GM18520 (cell line): ENCODE measurements around the gene ATP6V1G1.
"Not testable (repeated sequence)": the region's sequence is repeated elsewhere in the genome, so short reads cannot be mapped to it uniquely, and the experiment has no call there.

ENCODE experiments used
- ATAC-seq: cut with Tn5 transposase; IDR thresholded peaks from one replicate; pipeline ENCODE4 v1.9.1; 2021; ENCODE audit not compliant: unreplicated experiment

The ATP6V1G1 gene

DNA sequence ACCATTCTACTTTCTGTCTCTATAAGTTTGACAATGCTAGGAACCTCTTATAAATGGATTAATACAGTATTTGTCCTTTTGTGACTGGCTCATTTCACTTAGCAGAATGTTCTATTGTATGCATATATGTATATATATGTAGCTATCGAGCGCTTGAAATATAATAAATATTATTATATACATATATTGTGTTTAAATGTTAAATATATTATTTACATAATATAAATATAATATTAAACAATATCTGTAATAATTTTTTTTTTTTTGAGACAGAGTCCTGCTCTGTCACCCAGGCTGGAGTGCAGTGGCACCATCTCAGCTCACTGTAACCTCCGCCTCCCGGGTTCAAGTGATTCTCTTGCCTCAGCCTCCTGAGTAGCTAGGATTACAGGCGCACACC lies 9.4 kb upstream of the ATP6V1G1 start:
- ATAC-seq = not testable (repeated sequence)

DNA sequence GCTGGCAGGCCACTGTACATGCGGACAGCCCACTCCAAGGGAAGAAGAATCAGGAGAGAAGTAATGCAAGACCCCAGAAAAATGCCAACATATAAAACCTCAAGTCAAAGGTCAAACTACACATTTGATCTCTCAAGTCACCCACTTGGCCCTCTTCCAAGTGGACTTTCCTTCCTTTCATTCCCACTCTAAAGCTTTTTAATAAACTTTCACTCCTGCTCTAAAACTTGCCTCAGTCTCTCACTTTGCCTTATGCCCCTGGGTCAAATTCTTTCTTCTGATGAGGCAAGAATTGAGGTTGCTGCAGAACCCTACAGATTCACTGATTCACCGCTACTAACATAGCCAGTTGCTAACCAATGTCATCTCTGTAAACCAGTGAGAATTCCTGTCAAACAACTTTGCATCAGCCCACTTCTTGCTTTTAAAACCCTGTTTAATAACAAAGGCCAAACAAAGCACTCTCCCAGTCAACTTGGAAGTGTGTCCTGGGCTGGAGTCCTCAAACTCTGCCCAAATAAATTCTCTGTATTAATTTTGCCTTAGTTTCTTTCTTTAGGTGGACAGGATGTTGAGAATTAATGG lies 6.9 kb upstream of the ATP6V1G1 start:
- ATAC-seq = no peak

DNA sequence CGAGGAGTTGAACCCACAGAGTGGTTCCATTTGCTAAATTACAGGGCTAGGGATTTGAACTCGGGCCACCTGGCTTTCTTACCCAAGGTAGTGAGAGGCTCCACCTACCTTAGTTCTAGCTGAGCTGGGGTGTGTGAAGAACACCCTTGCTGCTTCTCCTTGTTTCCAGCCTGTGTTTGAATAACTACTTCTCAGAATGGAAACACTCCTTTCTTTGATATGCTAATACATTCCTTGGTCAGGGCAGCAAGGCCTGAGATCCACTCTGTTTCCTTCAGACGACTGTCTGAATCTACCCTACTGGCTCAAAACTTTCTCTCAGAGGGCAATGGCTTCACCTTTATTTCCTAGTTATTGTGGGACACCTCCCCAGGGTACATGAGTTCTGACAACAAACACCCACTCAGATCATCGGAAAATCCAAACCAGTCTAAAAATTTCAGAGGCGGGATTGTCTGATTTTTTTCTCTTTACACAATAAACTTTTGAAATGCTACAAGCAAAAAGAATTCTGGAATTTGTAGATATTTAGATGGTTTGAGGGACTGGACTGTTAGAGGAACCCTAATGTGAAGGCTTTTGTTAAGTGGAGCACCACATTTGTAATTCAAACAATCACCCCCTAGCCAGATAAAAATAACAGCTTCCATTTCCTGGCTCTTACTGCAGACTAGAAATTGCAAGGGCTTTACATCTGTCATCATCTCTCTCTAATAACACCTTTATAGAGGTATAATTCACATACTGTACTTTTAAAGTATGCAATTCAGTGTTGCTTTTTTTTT lies 4.0 kb upstream of the ATP6V1G1 start:
- ATAC-seq = no peak

DNA sequence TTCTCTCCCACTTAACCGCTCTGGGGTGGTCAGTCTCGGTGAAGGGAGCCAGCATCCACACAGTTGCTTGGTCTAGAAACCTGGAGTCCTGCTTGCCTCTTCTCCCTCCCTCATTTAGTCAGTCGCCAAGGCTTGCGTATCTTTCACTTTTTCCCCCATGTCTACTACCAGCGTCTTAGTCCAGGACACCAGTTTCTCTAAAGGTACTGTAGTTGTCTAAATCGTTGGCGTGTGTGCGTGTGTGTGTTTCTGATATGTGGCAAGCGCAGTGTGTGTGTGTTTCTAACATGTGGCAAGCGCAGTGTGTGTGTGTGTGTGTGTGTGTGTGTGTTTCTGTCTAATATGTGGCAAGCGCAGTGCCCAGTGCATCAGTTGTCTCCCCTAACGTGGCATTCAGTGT lies 641 bp downstream of the ATP6V1G1 start:
- ATAC-seq = no peak

DNA sequence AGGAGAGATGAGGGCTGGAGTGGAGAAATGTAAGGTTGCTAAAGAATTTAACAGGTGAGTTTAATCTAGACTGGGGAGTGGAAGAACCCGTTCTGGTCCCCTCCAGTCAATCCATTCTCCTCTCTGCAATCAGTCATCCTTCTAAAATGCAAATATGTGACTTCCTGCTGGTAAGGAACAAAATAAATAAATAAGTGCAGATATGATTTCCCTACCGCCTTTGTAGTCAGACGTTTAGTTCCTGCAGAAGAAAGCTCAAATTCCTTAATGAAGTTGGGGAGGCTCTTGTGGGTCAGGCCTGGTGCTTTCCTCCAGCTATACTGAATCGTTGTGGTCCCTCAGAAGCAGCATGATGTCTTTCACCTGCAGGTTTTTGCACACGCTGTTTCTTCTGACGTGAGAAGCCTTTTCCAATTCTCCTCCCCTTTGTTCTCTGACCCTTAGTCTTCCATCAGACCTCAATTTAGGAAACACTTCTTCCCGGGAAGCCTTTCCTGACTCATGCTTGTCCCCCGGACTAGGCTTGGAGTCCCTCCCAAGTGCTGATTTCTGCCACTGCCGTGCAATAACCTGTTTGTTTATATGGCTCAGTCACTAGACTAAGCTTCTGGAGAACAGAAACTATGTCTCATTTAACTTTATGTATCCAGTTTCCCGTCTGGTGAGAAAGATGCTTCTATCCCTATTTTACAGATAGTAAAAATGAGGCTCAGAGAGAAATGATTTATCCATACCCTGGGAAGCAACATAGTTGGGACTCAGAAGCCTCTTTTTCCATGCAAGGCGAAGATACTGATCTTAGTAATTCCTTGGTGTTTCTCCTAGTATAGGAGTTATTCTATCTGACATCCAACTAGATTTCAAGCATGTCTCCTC lies 1.3 kb downstream of the ATP6V1G1 start:
- no peak for ATAC-seq

DNA sequence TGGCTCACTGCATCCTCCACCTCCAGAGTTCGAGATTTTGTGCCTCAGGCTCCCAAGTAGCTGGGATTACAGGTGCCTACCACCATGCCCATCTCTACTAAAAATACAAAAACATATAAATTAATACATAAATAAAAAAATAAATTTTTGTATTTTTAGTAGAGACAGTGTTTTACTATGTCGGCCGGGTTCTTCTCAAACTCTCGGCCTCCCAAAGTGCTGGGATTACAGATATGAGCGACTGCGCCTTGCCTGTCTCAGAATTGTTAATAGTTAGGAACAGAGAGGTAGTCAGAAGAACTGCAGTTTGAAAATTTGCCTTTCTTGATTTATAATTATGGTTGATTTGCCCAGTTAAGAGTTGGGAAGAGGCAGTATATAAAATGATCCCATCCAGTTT lies 2.8 kb downstream of the ATP6V1G1 start:
- ATAC-seq = no peak

DNA sequence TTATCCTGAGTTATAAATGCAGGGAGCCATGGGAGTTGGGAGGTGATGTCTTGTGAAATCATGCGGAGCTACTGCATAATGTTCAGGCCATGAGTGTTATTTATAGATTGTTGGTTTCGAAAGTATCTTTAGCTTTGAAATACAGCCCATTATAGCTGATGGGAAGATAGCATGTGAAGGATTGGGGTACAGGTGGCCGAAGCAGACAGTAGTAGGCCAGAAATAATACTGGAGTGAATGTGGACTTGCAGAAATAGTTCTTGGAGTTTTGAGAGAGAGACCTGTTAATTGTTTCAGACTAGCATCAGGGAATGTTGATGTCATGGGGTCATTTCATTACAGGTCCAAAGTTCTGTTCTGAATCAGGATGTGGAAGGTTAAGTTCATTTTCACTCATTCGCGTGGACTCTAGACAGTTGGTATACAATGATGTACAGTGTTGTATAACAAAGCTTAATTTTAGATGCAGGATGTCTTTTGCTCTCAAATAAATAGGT lies 3.8 kb downstream of the ATP6V1G1 start:
- no peak for ATAC-seq

DNA sequence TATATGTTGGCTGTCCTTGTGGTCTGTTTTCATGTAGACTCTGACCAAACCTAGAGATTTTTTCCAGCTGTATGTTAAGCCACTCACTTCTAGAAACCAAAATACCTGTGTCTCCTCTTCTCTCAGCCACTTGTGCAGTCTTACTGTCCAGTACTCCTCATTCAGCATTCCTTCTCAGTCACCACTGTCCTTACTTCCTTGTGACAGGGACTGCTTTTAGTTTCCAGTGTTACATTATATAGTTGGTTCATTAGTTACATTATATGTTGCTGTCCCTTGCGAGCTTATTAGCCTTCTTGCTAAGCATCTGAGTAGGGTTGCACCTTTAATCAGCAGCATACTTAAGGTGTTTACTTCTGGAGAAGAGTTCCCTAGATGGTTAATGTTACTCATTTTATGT lies 4.3 kb downstream of the ATP6V1G1 start:
- no peak for ATAC-seq

DNA sequence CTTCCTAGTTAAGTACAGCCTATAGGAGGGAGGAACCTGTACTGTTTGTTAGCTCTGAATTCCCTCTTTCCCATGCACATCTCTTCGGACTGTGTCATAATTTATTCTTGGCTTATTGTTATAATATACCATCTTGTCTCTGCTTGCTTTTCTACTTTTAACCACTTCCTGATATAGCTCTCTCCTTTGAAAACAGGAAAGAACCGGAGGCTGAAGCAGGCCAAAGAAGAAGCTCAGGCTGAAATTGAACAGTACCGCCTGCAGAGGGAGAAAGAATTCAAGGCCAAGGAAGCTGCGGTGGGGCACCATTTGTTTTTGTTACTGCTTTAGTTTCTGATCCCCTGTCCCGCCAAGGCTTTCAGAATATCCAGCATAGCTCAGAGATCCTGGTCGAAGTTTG lies 4.8 kb downstream of the ATP6V1G1 start:
- no peak for ATAC-seq

DNA sequence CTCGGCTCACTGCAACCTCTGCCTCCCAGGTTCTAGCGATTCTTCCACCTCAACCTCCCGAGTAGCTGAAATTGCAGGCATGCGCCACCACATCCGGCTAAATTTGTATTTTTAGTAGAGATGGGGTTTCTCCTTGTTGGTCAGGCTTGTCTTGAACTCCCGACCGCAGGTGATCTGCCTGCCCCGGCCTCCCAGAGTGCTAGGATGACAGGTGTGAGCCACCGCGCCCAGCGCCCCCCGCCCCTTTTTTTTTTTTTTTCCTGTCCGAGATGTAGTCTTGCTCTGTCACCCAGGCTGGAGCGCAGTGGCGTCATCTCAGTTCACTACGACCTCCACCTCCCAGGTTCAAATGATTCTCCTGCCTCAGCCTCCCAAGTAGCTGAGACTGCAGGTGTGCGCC lies 6.6 kb downstream of the ATP6V1G1 start:
- no peak for ATAC-seq

DNA sequence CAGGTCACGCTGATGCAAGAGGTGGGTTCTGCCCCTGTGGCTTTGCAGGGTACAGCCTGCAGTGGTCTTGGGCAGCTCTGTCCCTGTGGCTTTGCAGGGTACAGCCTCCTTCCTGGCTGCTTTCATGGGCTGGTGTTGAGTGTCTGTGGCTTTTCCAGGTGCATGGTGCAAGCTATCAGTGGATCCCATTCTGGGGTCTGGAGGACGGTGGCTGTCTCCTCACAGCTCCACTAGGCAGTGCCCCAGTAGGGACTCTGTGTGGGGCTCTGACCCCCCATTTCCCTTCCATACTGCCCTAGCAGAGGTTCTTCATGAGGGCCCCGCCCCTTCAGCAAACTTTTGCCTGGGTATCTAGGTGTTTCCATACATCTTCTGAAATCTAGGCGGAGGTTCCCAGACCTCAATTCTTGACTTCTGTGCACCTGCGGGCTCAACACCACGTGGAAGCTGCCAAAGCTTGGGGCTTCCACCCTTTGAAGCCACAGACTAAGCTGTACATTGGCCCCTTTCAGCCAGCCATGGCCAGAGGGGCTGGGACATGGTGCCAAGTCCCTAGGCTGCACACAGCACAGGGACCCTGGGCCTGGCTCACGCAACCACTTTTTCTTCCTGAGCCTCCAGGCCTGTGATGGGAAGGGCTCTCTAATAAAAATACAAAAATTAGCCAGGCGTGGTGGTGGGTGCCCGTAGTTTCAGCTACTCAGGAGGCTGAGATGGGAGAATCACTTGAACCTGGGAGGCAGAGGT lies 13.1 kb downstream of the ATP6V1G1 start:
- ATAC-seq = not testable (repeated sequence)

DNA sequence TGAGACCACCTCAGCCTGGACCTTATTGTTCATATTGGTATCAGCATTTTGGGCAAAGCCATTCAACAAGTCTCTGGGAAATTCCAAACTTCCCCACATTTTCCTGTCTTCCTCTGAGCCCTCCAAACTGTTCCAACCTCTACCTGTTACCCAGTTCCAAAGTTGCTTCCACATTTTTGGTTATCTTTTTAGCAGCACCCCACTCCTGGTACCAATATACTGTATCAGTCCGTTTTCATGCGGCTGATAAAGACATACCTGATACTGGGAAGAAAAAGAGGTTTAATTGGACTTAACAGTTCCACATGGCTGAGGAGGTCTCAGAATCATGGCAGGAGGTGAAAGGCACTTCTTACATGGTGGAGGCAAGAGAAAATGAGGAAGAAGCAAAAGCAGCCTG lies 14.2 kb downstream of the ATP6V1G1 start:
- not testable (repeated sequence) for ATAC-seq

DNA sequence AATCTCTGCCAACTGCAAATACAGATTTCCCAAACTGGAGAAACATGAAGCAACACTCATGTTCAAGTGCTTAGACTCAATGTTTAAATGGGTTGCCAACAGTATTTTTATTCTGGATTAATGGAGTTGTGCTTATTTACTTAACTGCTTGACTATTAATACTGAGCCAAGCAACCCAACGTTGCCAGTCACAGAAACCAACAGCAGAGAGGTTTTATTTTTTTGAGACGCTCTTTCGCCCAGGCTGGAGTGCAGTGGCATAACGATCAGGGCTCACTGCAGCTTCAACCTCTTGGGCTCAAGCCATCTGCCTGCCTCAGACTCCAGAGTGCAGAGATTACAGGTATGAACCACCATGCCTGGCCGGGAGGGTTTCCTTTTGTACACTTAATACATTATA lies 15.1 kb downstream of the ATP6V1G1 start:
- ATAC-seq = no peak

DNA sequence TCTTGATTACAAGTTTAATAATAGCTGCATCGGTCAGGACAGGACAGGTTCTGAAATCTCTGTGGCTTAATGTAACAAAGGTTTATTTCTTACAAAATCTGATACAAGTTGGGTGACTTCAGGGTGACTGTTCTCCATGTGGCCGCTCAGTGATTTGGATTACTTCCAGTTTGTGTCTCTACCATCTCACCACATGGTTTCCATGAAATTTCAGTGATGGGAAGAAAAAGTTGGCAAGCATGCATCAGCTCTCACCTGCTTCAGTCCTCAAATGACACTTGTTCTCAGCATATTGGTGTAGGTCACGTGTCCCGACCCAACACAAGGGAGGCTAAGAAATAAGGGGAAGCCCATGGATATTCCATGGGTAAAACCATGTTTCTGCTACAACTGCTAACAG lies 15.7 kb downstream of the ATP6V1G1 start:
- no peak for ATAC-seq

DNA sequence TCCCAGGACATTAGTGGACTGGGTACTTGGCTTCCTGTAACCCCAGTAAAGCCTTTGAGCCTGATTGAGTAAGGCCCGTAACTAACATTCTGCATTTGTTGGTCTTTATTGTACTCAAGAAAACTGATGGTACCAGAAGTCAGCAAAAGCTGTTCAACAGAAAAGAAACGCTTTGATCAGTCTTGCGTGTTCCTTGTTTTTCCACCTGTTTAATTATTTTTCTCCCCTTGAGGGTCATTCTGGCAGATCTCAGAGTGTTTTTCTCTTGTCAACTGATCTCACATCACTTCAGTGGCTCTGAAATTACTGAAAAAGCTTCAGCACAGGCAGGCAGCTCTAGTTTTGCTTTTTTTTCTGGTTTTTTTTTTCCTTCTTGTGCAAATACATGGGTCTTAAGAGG lies 17.4 kb downstream of the ATP6V1G1 start:
- no peak for ATAC-seq

DNA sequence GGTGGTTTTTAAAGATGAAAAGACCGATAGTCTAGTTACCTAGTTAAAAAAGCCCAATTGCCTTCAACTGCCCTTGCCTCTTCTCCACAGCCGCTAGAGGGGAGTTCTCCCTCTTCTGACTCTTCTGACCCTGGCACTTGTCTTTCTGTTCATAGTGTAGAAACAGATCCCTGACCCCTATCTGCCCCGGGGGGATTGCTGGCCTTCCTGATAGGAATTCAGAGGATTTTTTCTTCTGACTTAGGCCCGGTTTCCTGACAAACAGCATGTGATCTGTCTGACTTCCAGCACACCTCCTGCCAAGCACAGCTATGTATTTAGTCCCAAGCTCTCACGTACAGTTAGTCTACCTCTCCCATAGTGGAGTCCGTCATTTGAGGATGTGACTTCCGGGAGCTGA lies 18.5 kb downstream of the ATP6V1G1 start:
- ATAC-seq = no peak

DNA sequence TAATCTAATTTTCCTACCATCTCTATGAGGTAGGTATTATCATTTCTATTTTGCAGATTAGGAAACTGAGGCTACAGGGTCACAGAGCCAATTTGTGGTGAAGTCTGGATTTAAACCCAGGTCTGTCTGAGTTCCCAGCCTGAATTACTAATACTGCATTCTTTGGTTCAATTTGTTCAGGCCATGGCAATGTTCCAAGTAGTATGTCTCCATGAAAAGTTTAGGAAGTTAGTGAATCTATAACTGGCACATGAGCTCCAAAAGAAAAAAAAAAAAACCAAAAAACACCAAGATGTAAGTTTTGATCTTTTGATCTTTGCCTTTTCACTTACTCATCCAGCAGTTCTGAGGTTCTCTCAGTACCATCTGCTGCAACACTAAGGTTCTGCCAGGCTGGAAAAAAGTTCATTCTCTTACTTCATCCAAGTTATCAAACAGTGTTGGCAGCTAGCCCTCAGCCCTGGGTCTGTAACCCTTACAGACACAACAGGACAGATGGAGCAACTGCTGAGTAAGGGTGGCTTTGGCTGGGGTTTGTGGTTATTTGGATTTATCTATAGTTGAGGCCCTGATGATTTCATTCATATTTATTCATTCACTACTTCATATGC lies 19.1 kb downstream of the ATP6V1G1 start:
- ATAC-seq = no peak

DNA sequence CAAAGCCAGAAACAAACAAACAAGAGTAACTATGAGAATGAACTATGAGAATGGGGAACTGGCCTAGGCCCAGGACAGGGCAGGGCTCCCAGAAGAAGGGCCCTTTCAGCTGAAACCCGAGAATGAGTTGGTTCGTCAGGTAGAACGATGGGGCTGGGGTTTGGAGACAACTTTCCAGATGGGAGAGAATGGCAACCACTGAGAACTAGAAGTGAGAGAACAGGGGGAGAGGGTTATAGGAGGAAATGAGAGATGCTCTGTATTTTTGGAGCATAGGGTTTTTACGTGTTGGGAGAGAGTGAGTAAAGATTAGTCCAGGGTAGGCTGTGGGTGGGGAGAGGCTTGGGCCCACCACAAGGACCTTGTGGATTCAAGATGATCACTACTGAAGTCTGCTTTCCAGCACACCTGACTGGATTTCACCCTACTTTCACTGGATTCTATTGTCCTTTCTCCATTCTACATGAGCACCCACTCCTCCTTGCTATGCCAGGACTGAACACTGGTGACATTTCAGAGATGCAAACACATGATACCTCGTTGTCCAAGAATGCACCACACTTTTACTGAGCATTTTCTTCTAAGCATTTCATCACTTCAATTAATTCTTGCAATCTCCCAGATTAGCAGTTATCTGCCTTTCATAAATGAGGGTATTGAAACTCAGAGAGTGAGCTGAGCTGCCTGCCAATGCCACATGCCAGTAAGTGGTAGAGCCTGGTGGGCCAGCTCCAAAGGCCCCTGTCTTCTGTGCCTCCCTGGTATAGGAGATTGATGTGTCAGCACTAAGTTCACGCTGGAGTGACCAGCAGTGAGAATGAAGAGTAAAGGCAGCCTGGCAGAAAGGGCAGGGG lies 20.3 kb downstream of the ATP6V1G1 start:
- ATAC-seq = no peak

DNA sequence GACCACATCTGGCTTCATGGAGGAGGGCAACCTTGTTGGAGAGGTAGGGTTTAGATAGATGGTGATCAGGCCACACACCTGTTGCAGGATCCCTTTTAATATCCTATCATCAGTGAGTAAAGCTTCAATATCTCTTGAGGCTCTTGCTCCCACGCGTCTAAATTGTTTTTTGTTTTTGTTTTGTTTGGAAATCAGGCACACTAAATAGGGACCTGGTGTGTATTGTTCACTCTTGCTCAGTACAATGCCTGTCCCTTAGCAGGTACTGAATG lies 20.9 kb downstream of the ATP6V1G1 start:
- no peak for ATAC-seq
